Measurements from ENCODE around the gene NCBP2L.

NCBP2L gene

DNA sequence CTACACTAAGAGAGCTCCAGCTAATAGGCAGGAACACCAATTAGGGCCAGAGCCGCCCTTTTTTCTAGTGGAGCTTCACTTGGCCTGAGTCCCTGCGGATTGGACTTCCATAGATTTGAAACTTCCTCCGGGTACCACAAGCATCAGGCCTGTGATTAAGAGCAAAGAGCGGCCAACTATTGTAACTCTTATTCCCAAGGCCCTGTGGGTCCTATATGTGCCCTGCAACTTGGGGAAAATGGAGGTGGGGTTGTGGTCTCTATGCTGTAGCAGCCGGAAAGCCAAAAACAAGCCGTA, at the start of gene NCBP2L:
NCBP2L (plus strand) TSS at position 198 of the 297 bp plus-strand sequence. CDS start 16,488 bp downstream, outside the sequence.
- TF ChIP-seq, protein P1, sequence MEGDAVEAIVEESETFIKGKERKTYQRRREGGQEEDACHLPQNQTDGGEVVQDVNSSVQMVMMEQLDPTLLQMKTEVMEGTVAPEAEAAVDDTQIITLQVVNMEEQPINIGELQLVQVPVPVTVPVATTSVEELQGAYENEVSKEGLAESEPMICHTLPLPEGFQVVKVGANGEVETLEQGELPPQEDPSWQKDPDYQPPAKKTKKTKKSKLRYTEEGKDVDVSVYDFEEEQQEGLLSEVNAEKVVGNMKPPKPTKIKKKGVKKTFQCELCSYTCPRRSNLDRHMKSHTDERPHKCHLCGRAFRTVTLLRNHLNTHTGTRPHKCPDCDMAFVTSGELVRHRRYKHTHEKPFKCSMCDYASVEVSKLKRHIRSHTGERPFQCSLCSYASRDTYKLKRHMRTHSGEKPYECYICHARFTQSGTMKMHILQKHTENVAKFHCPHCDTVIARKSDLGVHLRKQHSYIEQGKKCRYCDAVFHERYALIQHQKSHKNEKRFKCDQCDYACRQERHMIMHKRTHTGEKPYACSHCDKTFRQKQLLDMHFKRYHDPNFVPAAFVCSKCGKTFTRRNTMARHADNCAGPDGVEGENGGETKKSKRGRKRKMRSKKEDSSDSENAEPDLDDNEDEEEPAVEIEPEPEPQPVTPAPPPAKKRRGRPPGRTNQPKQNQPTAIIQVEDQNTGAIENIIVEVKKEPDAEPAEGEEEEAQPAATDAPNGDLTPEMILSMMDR (IDR thresholded peaks at IDR 0.05; ENCODE audit: low read depth, low read length), result no peak
- no peak for DNase-seq (ENCODE audit: extremely low read depth, low read depth)

DNA sequence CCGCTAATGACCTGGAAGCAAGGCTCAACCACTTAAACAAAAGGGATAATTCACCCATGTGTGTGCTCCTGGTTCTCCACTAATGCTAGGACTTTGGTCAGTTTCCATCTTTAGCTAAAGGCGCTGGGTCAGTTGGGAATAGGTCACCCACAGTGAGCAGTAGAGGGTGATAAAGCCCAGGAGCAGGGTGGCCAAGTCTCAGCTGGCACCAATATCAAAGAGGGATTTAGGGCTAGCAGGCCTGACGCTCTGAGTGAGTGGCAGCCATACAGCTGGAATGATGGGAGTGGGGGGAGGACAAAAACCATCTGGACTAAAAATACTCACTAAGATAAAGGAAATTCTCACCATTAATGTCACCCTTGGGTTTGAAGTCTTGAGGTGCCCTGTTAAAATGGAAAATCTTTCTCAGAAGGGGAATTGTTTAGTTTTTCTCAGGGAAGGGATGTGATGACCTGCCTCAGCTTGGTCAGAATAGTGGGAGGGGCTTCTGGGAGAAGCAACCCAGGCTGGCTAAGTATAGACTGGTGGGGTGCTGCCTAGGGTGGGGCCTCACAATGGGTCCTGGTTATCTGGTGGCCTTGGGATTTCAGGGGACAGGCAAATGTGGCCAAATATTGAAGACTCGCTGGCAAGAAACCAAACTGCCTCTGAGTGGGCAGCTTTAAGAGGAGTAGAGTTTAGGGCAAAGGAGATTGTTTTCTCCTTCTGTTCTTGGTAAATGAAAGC, 49.0 kb upstream of the NCBP2L start:
- no peak for DNase-seq (ENCODE audit: extremely low read depth, low read depth)
- TF ChIP-seq, protein P1 (IDR thresholded peaks at IDR 0.05; ENCODE audit: low read depth, low read length), result no peak

DNA sequence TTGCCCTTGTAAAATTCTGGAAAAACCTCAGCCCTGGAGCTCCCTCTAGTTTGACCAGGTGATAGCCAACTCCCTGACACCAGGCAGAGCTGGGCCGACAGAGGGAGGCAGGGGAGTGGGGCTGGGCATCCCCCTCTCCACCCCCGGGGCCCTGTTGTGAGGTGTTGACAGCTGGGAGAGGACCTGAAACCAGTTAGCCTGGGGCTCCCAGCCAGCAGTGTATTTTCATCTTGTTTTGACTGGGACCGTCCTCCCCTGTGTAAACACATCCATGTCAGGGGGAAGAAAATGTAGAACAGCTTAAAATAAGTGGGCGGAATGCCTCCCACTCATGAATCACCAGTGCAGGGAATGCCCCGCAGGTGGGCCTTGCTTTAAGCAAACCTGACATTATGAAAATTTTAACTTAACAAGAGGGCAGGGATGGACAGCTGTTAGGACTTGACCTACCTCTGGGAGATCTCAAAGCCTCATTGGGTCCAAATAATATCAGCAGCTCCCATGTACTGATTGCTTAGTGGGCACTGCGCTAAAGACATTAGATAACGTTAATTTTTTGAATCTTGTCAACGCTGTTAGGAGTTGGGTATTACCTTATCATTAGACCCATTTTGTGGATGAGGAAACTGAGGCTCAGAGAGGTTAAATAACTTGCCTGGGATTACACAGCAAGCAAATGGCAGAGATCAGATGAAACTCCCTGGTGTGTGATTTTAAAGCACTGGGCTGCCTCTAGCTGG, 47.8 kb upstream of the NCBP2L start:
- no peak for DNase-seq (ENCODE audit: extremely low read depth, low read depth)
- TF ChIP-seq, protein P1 (IDR thresholded peaks at IDR 0.05; ENCODE audit: low read depth, low read length), result no peak

DNA sequence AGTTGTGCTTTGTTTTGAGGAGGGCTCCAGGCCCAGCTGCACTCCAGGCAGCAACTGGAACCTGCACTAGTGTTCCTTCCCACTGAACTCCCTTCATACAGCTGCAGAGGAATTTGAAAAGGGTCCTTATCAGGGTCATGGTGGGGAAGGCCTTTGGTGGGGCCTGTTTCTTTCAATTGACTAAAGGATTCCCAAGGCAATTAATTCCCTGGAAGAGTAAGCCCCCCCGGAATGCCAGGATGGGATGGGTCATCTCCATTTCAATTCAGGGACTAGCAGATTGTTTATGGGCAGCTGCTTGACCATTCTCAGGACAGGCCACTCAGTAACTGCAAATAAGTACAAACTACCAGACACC, 47.3 kb upstream of the NCBP2L start:
- no peak for DNase-seq (ENCODE audit: extremely low read depth, low read depth)
- TF ChIP-seq, protein P1 (IDR thresholded peaks at IDR 0.05; ENCODE audit: low read depth, low read length), result no peak

DNA sequence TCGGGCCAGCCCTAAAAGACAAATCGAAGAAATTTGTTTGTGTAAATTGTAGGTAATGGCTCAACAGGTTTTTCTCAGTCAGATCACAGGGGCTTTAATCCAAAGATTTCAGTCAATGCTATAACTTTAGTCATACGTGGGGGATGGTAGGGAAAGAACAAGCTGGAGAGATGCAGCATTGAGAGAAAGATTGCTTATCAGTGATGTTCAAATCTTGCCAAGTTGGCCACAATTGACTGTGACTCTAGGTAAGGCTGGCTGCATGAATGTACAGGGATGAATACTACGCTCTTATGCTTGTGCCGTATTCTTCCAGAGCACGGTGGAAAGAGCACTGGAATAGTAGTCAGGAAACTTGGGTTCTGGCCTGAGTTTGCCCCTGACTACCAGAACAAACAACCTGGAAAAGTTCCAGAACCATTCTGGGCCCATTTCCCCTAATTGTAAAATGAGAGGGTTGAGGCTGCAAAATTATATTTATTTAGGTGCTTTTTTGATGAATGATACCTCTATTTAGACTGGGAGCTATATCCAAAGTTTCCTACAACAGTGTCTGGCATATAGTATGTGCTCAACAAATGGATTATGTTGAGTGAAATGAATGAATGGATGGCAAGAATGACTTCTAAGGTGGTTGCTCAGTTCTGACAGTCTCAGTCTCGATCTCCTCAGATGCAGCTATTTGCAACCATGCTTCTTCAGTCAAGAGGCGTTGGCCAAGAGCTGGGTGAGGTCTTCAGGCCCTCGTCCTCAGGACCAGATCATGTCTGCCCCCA, 46.4 kb upstream of the NCBP2L start:
- TF ChIP-seq, protein P1 (IDR thresholded peaks at IDR 0.05; ENCODE audit: low read depth, low read length), result no peak
- no peak for DNase-seq (ENCODE audit: extremely low read depth, low read depth)

DNA sequence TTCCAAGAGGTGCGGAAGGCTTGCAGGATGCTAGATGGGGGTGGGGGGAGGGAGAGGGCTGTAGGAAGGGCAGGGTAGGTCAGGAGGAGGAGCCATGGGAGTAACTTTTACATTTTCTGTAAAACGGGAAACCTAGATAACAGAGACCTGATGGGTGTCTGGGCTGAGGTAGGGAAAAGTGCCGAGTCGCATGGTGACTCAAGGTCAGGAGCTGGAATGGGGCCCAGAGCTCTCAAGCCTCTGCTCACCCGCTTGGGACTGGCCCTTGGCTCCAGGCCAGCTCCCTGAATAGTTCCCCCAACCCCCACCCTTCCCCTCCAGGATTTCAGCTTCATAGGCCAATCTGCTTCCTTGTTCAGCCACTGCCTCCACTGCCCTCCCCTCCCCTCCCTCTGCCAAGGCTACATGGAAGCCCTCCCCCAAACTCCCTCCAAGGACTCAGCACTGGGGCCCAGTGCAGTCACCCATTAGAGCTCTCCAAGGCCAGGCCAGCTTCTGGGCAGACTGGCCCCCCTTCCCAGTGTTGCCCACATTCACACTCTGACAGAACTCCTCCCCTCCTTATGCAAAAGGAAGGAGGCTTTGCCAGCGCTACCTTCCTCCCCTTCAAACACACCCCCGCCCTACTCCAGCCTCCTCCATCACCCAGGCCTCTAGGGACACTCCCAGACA, 45.6 kb upstream of the NCBP2L start:
- DNase-seq (ENCODE audit: extremely low read depth, low read depth), result no peak
- TF ChIP-seq, protein P1 (IDR thresholded peaks at IDR 0.05; ENCODE audit: low read depth, low read length), result no peak

All from AG09319 (cell line).